NCI-H1092 (cell line): ENCODE measurements around the gene PTPN12.
A peak's percentile ranks its signal among the peaks of the same experiment; 100 is the strongest.
"Not testable (repeated sequence)": the region's sequence is repeated elsewhere in the genome, so short reads cannot be mapped to it uniquely, and the experiment has no call there.

Source experiments
- DNase-seq: peaks from one replicate; lab custom pipeline; 2025; lab: John Stamatoyannopoulos, UW

The PTPN12 gene

DNA sequence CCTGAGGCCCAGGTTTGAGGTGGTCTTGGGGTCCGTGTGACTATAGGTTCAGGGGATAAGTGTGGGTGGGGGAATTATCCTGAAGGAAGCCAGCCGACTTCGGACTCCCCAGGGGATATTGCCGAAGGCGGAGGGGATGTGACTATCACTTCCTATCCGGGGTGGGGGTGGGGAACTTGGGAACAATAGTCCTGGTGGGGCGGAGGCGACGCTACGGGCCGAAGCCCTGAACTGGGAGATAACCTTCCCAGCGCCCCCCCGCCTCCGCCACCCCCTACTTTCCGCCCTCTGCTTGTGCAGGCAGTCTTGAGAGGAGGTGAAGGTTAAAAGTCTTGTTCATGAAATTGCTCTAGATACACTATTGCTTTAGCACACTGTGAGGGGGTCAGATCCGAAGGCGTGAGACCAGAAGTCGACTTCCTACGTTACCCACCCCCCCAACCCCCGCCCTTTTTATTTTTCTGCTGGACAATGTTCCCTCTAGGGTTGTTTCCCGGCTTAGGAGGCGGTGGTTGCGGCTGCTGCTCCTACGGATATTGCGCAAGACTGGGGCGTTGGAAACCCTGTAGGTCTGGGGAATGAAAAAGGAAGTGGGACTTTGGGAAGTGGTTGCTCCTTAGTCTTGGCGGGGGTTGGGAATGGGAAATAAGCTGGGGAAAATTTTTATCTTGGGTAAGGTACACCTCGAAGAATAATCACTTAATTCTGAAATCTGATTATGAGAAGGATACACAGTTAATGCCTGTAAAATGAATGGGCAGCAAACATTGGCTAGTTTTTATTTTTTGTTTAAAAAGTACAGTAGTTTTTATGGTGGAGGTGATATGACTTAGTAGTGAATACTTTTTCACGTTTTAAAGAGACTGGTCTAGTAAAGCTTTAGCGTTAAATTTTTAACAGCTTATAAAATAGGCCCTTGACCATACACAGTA, 1.5 kb downstream of the PTPN12 start:
- DNase-seq: peak; percentile 55

- DNase-seq: no peak
These were observed 3.3 kb downstream of the PTPN12 start for GRCh38 chr7:77540402-77540822.

DNA sequence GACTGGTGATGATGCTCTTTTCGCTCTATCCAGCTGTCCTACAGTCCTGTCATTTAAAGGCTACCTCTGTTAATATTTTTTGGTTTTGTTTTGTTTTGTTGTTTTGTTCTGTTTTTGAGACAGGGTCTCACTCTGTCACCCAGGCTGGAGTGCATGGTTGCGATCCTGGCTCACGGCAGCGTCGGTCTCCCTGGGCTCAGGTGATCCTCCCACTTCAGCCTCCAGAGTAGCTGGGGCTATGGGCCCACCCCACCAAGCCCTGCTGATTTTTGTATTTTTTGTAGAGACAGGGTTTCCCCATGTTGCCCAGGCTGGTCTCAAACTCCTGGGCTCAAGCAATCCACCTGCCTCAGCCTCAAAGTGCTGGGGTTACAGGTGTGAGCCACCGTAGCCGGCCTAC, 3.9 kb downstream of the PTPN12 start:
- DNase-seq: not testable (repeated sequence)

DNA sequence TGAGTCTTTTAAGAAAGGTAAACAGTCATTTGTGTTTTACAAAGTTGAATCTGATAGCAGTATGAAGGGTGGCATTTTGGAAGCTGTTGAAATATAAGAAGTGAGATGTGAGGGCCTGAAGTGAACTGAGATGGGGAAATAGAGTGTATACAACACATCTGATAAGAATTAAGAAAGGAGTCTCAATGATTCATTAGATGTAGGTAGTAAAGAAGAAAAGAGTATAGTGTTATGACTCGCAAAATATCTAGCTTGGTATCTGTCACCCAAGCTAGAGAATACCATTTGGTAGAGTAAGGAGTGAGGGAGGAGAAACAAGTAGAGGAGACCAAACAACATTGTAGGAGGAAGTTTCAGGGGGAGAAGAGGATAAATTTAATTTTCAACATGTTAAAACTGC, 5.3 kb downstream of the PTPN12 start:
- DNase-seq: no peak

DNA sequence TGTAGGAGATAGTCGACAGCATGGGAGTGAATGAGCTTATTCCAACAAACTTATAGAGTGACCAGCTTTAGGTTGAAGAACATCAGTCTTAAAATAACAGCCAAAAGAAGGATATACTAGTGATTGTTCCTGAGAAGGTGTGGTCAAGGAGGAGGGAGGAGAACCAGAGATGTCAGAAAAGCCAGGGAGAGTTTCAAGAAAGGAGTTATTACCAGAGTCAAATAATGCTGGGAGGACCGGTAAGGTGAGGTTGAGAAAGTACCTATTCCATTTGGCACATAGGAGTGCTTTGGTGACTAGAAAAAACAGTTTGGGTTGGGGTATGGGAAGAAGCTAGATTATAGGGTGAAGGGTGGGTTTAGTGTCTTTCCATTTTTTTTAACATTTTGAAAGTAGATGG, 5.8 kb downstream of the PTPN12 start:
- no peak for DNase-seq

GRCh38 chr7:77543910-77544309, 6.8 kb downstream of the PTPN12 start:
- no peak for DNase-seq

DNA sequence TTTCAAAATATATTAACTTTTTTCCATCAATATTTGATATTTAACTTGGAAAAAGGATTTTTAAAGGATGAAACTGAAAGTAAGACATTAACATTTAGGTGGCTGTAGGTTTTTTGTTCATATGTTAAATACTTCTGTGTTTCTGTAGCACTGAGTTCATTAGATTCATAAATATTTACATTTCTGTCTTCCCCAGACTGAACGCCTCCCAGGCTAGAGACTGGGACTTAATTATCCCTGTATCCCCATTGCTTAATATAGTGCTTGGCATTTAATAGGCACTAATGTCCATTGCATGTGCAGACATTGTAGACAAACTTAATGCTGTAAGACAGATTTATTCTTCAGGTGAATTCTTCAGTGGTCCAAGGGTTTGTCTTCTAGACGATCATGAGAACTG, 7.4 kb downstream of the PTPN12 start:
- DNase-seq: no peak

- no peak for DNase-seq
These were observed 11.1 kb downstream of the PTPN12 start for GRCh38 chr7:77548206-77548605.

DNA sequence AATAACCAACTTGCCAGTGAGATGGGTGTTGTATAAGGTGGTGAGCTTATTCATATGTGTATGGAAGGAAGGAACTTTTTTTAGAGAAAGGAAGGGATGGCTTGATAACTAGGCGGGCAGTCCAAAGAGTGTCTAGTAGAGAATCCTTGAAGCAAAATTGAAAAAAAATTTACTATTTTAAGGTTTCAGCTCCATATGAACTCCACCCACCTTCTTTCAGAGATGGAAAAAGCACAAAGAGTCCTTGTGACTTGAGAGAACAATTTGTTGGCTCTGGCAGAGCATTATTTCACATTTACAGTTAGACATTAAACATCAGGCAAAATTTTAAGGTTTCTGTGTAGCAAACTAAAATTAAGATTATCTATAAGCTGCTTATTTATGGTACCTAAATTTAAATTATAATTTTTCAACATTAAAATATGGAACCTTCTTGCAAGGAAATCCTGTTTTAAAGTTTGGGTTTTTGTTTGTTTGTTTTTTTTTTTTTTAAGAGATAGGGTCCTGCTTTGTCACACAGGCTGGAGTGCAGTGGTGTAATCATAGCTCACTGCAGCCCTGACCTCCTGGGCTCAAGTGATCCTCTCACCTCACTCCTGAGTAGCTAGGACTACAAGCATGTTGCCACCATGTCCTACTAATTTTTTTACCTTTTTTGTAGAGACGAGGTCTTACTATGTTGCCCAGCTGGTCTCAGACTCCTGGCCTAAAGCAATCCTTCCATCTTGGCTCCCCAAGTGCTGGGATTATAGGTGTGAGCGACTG, 12.2 kb downstream of the PTPN12 start:
- no peak for DNase-seq

DNA sequence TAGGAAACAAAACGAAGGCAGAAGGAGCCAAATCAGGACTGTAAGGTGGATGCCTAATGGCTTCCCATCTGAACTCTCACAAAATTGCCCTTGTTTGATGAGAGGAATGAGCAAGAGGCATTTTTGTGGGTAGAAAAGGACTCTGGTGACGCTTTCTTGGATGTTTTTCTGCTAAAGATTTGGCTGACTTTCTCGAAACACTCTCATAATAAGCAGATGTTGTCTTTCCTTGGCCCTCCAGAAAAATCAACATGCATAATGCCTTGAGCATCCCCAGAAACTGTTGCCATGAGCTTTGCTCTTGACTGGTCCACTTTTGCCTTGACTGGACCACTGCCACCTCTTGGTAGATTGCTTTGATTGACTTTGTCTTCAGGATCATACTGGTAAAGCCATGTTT, 13.5 kb downstream of the PTPN12 start:
- DNase-seq: no peak

GRCh38 chr7:77553123-77553522, 16.0 kb downstream of the PTPN12 start:
- no peak for DNase-seq

GRCh38 chr7:77558284-77558967, 21.3 kb downstream of the PTPN12 start:
- DNase-seq: no peak

DNA sequence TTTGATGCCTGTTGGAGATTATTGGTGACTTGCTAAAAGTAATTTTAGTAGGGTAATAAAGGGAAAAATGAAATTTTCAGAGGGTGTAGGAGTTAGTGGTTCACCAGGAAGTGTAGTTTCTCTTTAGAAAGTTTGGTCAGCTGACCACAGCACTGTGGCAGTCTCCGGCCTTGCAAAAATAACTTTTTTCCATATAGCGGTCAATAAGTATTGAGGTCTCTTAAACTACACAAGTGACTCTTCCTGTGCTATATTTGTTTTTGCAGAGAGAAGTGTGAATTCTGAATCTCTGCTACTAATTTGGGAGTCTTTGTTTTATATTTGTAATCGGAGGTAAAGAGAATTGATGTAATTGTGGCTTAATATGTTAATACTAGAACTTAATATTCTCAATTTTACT, 24.3 kb downstream of the PTPN12 start:
- no peak for DNase-seq

DNA sequence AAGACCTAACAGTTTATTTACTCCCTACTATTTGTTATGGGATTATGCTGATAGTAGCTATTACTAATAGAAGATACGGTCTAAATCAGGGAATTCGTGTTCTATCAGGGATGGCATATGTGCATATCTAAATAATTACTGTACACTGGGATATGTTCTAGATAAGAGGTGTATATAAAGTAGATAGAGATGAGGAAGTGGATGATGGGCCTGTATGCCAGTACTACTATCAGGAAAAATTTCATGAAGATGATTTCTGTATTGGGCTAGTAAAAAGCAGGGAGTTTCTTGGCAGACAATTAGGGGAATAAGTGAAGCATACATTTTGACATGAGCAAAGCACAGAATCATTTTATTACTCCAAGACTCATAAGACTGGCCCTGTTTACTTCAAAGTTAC, 26.2 kb downstream of the PTPN12 start:
- DNase-seq: no peak

GRCh38 chr7:77565917-77566316, 28.8 kb downstream of the PTPN12 start:
- DNase-seq: no peak

- DNase-seq: no peak
These were observed 29.3 kb downstream of the PTPN12 start for GRCh38 chr7:77566421-77566820.

DNA sequence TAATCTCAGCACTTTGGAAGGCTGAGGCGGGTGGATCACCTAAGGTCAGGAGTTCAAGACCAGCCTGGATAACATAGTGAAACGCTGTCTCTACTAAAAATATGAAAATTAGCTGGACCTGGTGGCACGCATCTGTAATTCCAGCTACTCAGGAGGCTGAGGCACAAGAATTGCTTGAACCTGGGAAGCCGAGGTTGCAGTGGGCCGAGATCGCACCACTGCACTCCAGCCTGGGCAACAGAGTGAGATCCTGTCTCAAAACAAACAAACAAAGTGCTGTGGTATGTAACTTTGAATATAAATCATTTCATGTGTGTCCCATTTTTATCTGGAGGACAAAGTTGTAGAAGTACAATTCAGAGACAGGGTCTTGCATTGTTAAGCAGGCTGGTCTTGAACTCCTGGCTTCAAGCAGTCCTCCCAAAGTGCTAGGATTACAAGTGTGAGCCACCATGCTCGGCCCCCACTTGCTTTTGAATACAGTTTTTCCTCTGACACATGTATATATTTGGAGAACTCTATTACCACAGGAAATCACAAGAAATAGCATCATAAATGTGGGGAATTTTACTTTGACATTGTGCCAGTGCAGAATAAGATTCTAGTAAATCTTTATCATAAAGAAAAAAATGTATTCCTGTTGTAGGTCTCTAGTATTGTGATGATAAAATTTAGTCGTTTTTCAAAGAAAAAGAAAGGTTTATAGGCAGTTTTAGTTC, 32.6 kb downstream of the PTPN12 start:
- no peak for DNase-seq

DNA sequence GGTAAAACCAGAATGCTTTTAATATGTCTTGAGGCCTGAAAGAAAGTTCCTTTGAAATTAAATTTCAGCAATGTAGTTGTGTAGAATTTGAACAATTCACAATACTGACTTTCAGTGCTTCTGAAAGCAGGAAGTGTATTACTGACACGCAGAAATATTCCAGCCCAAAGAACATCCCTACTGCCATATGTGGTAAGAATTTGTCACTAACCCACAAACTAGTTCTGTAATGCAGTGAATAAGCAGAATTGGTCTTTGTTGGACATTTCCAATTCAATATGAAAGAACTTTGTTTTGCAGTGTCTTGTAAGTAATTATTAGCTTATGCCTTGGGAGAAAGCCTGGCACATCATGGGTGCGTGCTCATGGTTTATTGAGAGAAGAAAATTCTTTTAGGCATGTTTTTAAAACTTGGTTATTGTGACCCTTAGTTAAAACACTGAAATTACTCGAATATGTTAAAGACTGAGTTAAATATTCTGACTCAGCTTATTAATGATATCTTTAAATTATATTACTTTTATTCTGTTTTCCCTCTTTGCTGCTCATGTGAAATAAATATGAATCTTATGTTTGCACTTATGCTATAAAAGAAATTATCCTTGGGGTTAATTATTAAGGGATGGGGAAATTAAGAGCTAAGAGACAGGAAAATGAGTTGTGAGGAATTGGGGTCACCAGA, 33.4 kb downstream of the PTPN12 start:
- DNase-seq: no peak

DNA sequence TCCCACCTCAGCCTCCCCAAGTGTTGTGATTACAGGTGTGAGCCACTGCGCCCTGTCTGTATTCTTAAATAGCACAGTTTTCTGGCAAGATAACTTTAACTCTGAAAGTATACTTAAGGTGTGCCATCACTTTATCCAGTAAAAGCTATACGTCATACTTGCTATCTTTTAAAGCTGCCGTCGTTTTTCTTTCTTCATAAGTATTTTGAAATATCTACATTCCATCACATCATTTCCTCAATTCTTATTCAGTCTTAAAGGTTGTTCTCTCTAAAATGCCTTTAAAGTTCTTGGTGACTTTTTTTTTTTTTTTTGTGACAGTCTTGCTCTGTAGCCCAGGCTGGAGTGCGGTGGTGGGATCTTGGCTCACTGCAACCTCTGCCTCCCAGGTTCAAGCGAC, 34.7 kb downstream of the PTPN12 start:
- no peak for DNase-seq

GRCh38 chr7:77575187-77575586, 38.1 kb downstream of the PTPN12 start:
- DNase-seq: no peak

GRCh38 chr7:77576856-77577255, 39.8 kb downstream of the PTPN12 start:
- DNase-seq: no peak
